HG03135 (cell line): ENCODE measurements around the gene EEA1.
"Not testable (repeated sequence)": the region's sequence is repeated elsewhere in the genome, so short reads cannot be mapped to it uniquely, and the experiment has no call there.

Source experiments
- ATAC-seq: cut with Tn5 transposase; IDR thresholded peaks from one replicate; pipeline ENCODE4 v1.9.1; 2021; ENCODE audit warnings: mild to moderate bottlenecking, moderate library complexity; ENCODE audit not compliant: unreplicated experiment

EEA1 gene

GRCh38 chr12:92928962-92929915, at the start of gene EEA1:
EEA1 (minus strand) TSS chr12:92929295; CDS start chr12:92929066, 229 bp downstream.
- ATAC-seq, result peak; percentile 88

- ATAC-seq, result no peak
These were observed 49.5 kb upstream of the EEA1 start for GRCh38 chr12:92978607-92979006.

DNA sequence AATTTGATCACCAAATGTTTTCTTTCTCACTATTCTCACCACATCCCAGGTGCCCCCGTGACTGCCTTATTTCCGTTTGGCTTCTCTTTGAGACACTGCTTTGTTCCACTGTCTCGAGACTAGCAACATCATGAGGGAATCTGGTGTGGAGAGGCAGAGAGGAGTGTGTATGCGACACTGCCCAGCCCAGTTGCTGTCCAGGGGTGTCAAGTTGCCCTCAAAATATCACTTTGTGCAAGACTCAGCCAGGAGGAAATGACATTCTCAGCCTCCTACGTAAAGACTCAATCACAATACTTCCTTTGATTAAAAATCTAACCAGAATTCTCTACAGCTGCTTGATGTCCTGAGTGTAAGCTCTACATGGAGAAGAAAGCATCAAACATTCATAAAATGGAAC, 48.2 kb upstream of the EEA1 start:
- ATAC-seq, result no peak

GRCh38 chr12:92974759-92975158, 45.7 kb upstream of the EEA1 start:
- no peak for ATAC-seq

DNA sequence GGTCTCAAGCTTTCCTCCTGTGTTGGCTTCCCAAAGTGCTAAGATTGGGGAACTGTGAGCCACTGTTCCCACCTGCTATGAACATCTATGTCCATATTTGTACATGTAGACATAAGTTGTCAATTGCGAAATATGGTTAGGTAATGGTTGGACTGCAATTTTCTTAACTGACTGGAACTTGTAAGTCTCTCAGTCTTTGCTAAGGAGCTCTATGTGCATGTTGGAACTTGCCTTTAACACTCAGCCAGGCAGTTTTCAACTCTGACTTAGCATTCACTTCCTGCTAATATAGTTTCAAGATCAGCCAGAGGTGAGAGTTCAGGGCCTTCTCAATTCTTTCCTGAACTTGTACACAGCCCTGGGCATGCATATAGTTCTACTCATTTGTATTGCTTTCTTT, 44.5 kb upstream of the EEA1 start:
- no peak for ATAC-seq

DNA sequence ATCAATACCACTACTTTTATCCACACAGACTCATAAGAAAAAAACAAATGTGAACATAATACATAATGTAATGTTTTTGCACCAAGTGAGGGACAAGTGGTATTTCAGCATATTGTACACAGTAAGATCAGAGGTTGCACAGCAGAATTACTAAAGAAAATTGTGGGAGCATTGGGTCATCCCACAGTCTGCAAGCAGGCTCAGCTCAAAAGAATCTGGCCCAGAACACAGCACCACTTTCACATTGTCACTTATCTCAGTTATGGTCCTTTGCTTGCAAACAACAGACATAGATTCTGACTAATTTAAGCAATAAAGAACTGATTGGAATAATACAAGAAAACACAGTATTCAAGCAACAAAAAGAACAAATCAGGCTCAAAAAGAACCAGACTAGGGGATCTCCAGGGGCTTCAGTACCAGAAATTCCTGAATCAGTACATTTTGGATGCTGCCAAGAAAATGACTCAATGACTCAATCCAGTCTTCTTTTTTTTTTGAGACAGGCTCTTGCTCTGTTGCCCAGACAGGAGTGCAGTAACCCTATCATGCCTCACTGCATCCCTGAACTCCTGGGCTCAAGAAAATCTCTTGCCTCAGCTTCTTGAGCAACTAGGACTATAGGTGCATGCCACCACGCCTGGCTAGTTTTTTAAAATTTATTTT, 42.9 kb upstream of the EEA1 start:
- no peak for ATAC-seq

GRCh38 chr12:92968176-92968813, 39.2 kb upstream of the EEA1 start:
- no peak for ATAC-seq

DNA sequence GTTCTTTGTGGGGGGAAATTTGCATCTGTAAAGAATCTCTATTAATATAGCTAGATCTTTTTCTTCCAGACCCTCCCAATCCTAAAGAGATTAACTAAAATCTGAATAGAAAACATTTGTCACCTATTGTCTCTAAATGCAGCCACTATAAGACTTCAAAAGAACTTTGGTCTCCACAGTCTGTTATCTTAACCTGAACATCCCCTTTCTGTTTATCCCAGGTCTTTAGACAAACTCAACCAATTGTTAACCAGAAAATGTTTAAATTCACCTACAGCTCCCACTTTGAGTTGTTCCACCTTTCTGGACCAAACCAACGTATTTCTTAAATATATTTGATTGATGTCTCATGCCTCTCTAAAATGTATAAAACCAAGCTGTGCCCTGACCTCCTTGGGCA, 35.3 kb upstream of the EEA1 start:
- ATAC-seq, result not testable (repeated sequence)

GRCh38 chr12:92961949-92962348, 32.9 kb upstream of the EEA1 start:
- ATAC-seq, result no peak

GRCh38 chr12:92955997-92956663, 27.0 kb upstream of the EEA1 start:
- ATAC-seq, result no peak

DNA sequence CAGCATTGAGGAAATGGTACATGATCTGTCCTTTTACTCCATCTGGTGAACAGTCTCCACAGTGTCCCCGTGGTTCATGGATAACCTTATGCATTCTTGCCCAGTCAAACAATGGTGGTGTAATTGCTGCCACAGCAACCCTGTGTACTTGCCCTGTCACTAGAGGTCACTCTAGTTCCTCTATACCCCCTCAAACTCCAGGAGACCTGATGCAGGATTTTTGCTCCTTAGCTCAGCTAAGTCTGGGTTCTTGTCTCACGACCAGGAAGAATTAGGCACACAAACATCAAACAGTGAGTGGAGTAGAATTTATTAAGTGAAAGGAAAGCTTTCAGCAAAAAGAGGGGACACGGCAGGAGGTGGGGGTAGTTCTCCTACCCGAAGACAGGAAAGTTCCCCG, 24.7 kb upstream of the EEA1 start:
- no peak for ATAC-seq

GRCh38 chr12:92952394-92952793, 23.3 kb upstream of the EEA1 start:
- ATAC-seq, result no peak

DNA sequence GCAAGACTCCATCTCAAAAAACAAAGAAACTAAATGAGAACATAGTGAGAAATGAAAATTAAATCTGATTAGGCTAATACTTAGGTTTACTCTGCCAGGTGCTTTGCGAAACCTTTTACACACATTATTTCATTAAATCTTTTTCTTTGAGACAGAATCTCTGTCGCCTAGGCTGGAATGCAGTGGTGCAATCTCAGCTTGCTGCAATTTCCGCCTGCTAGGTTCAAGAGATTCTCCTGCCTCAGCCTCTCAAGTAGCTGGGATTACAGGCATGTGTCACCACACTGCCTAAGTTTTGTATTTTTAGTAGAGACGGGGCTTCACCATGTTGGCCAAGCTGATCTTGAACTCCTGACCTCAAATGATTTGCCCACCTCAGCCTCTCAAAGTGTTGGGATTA, 21.9 kb upstream of the EEA1 start:
- no peak for ATAC-seq

DNA sequence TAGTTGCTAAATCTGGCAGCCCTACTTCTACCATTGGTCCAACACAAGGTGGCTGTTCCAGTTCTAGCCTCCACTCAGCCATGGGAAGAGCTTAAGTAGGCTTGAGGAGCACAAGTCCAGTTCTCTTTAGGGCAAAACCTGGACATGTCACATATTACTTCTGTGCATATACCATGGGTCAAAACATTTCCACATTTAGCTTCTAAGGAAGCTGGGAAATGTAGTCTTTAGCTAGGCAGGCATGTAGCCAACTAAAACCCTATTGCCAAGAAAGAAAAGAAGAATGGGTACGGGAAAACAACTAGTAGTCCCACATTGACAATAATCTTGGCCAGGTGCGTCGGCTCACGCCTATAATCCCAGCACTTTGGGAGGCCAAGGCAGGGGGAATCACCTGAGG, 20.9 kb upstream of the EEA1 start:
- no peak for ATAC-seq

DNA sequence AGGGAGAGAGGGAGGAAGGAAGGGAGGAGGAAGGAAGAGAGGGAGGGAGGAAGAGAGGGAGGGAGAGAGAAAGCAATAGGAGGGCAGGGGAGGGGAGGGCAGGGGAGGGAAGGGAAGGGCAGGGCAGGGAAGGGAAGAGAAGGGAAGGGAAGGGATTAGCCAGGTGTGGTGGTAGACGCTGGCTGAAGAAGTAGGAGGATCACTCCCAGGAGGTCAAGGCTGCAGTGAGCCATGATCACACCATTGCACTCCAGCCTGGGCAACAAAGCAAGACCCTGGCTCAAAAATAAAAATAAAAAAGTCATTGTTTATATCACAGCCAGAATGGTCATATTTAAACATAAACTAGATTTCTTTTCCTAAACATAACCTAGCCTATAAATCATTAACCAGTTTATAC, 20.4 kb upstream of the EEA1 start:
- ATAC-seq, result no peak

- no peak for ATAC-seq
These were observed 18.6 kb upstream of the EEA1 start for GRCh38 chr12:92947589-92948215.

DNA sequence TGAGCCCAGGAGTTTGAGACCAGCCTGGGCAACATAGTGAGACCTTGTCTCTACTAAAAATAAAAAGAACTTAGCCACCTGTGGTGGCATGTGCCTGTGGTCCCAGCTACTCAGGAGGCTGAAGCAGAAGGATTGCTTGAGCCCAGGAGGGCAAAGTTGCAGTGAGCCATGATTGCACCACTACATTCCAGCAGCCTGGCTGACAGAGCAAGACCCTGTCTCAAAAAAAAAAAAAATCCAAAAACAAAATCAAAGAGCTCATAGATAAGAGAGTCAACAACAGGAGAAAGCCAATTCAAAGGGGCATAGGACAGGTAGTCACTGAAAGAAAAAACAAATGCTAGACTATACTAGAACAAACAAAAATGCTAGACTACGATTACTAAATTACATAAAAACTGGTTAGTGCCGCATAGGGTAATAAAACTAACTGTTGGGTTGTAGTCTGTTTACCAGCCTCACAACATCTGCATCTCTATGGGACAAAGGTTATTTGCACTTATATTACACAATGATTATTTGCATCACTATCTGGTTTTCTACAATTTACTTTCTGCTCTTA, 16.6 kb upstream of the EEA1 start:
- no peak for ATAC-seq

DNA sequence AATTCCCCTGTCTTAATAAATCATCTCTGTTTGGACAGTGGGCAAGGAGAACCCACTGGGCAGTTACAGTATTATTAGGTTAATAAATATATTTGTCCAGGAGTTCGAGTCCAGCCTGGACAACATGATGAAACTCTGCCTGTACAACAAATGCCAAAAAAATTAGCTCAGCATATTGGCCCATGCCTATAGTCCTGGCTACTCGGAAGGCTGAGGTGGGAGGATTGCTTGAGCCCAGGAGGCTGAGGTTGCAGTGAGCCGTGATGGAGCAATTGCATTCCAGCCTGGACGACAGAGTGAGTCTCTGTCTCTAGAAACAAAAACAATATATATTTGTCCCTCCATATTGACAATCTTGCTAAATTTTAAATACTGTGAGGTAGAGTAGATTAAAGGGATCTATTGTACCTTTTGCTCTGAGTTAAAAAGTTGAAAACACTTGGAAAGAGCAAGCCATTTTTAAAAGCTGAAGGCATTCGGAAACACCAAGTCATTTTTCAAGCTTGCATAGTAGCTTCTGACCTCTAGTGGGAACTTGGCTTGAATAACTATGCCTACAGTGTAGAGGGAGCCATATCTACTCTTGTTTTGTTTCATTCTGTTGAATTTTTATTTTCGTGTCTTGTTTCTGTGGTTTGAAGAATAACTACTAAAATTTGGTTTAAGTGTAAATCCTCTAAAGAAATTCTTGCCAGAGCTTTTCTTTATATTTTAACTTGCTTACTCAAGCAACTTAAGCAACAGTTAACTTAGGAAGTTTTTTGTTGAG, 14.6 kb upstream of the EEA1 start:
- no peak for ATAC-seq

DNA sequence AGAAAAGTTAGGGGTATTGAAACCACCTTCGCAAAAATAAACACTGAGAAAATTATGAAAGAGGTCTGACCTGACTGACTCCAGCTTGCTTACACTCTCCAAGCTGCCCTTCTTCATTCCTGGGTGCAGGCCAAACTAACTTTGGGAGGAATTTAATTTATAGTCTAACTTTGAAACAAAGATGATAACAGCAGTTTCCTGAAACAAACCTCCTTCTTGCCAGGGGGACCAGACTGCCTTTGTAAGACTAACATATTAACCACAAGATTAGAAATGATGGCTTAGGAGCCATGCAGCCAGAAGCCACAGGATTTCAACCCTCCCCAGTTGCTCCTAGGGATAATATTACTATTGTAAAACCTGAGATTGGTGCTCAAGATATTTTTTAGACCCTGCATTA, 13.8 kb upstream of the EEA1 start:
- no peak for ATAC-seq

DNA sequence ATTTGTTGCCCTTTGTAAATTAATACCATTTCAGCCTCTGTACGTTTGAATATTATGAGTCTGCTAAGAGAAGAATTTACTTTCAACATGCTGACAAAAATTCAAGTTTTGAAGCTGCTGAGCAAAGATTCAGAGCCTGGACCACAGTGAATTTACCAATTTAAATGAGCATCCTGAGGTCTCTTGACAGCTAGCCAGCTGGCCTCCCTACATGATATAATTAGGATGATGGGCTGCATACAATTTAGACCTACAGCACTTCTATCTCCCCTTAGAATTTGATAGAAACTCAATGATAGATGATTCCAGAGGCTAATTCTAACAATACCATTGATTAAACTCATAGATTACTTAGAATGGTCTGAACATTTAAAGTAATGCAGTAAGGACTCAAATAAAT, 10.0 kb upstream of the EEA1 start:
- ATAC-seq, result no peak
